SK-N-SH treated with all-trans-retinoic acid at 6 μM for 48 hours (cell line): ENCODE data around the gene PROZ.

ENCODE experiments used
- ATAC-seq: fragments of 200-7000 bp; cut with Tn5 transposase; 3 replicates; pipeline ENCODE4 v1.9.1; 2020; ENCODE audit warnings: mild to moderate bottlenecking, moderate library complexity
- ARNTL ChIP-seq: fragments of 450-650 bp; formaldehyde crosslinking; IDR thresholded peaks from 2 replicates; pipeline ENCODE4 v1.5.0; 2020; ENCODE audit warnings: low read depth, mild to moderate bottlenecking, moderate library complexity, borderline replicate concordance
- BACH2 ChIP-seq: fragments of 250-450 bp; sonication (Bioruptor Pico); IDR thresholded peaks from 2 replicates; pipeline ENCODE4 v1.9.0; 2021; ENCODE audit warnings: mild to moderate bottlenecking, borderline replicate concordance
- CSDC2 ChIP-seq: fragments of 250-450 bp; sonication (Bioruptor Pico); IDR thresholded peaks from 2 replicates; pipeline ENCODE4 v1.5.0; 2020; ENCODE audit warnings: mild to moderate bottlenecking, moderate library complexity
- ESRRG ChIP-seq: fragments of 250-450 bp; sonication (Bioruptor Pico); IDR thresholded peaks from 2 replicates; pipeline ENCODE4 v1.6.1; 2021; ENCODE audit warnings: mild to moderate bottlenecking
- GLIS3 ChIP-seq: fragments of 250-450 bp; sonication (Bioruptor Pico); IDR thresholded peaks from 2 replicates; pipeline ENCODE4 v1.5.0; 2020; ENCODE audit warnings: mild to moderate bottlenecking, moderate library complexity
- ISL1 ChIP-seq: fragments of 250-450 bp; sonication (Bioruptor Pico); IDR thresholded peaks from 2 replicates; pipeline ENCODE4 v2.1.2; 2022; ENCODE audit warnings: mild to moderate bottlenecking, moderate library complexity
- OSR1 ChIP-seq: fragments of 250-450 bp; sonication (Bioruptor Pico); IDR thresholded peaks from 2 replicates; pipeline ENCODE4 v1.8.0; 2022; ENCODE audit warnings: moderate library complexity, mild to moderate bottlenecking, inconsistent platforms
- PPARA ChIP-seq: fragments of 250-450 bp; sonication (Bioruptor Pico); IDR thresholded peaks from 2 replicates; pipeline ENCODE4 v1.5.0; 2020; ENCODE audit warnings: mild to moderate bottlenecking, borderline replicate concordance
- RARB ChIP-seq: fragments of 250-450 bp; sonication (Bioruptor Pico); IDR thresholded peaks from 2 replicates; pipeline ENCODE4 v1.8.0; 2021; ENCODE audit warnings: mild to moderate bottlenecking, moderate library complexity
- SNAI2 ChIP-seq: fragments of 250-450 bp; sonication (Bioruptor Pico); IDR thresholded peaks from 2 replicates; pipeline ENCODE4 v1.5.0; 2020; ENCODE audit warnings: mild to moderate bottlenecking, moderate library complexity
- TOX ChIP-seq: fragments of 250-450 bp; sonication (Bioruptor Pico); IDR thresholded peaks from 2 replicates; pipeline ENCODE4 v1.8.0; 2021; ENCODE audit warnings: mild to moderate bottlenecking, moderate library complexity, borderline replicate concordance
- ZC3H10 ChIP-seq: fragments of 250-450 bp; sonication (Bioruptor Pico); IDR thresholded peaks from 2 replicates; pipeline ENCODE4 v1.5.1; 2021; ENCODE audit warnings: mild to moderate bottlenecking, moderate library complexity
- ZFP3 ChIP-seq: fragments of 250-450 bp; sonication (Bioruptor Pico); IDR thresholded peaks from 2 replicates; pipeline ENCODE4 v1.5.0; 2020; ENCODE audit warnings: mild to moderate bottlenecking, moderate library complexity
- ZFP30 ChIP-seq: fragments of 450-650 bp; formaldehyde crosslinking; IDR thresholded peaks from 2 replicates; pipeline ENCODE4 v1.5.0; 2022; ENCODE audit warnings: mild to moderate bottlenecking, moderate library complexity
- ZNF565 ChIP-seq: fragments of 450-650 bp; formaldehyde crosslinking; conservative IDR thresholded peaks from 2 replicates; pipeline ENCODE4 v1.5.0; 2020; ENCODE audit warnings: low read depth, mild to moderate bottlenecking, moderate library complexity
- ZNF70 ChIP-seq: fragments of 450-650 bp; formaldehyde crosslinking; IDR thresholded peaks from 2 replicates; pipeline ENCODE4 v1.5.0; 2020; ENCODE audit warnings: mild to moderate bottlenecking, moderate library complexity
- TF ChIP-seq, protein P1 (sequence below): fragments of 250-450 bp; sonication (Bioruptor Pico); IDR thresholded peaks from 2 replicates; pipeline ENCODE4 v1.5.1; 2021; ENCODE audit warnings: mild to moderate bottlenecking, moderate library complexity
- TF ChIP-seq, protein P2 (sequence below): fragments of 250-450 bp; sonication (Bioruptor Pico); IDR thresholded peaks from 2 replicates; pipeline ENCODE4 v1.8.0; 2020; ENCODE audit warnings: mild to moderate bottlenecking, moderate library complexity, borderline replicate concordance
- TF ChIP-seq, protein P3 (sequence below): fragments of 250-450 bp; sonication (Bioruptor Pico); IDR thresholded peaks from 2 replicates; pipeline ENCODE4 v1.5.0; 2020; ENCODE audit warnings: mild to moderate bottlenecking, moderate library complexity
- TF ChIP-seq, protein P4 (sequence below): fragments of 250-450 bp; sonication (Bioruptor Pico); IDR thresholded peaks from 2 replicates; pipeline ENCODE4 v1.5.1; 2020; ENCODE audit warnings: low read depth, mild to moderate bottlenecking, moderate library complexity
- TF ChIP-seq, protein P5 (sequence below): fragments of 250-450 bp; sonication (Bioruptor Pico); IDR thresholded peaks from 2 replicates; pipeline ENCODE4 v1.8.0; 2021; ENCODE audit warnings: low read depth, mild to moderate bottlenecking, moderate library complexity, borderline replicate concordance

Gene PROZ

DNA sequence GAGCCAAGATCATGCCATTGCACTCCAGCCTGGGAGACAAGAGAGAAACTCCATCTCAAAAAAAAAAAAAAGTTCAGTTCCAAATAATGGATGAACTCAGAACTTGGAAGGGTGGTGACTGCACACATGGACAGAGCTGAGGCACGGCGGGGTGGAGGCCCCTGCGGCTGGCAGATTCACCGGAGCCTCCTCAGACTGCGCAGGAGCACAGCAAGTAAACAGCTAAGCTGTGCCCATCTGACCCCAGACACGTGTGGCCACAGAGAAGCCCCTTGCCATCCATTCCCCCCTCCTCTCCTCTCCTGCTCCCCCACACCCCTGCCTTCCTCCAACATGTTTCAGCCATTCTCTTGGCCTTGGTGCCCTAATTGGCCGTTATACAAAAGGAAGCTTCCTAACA is 15.6 kb upstream of the PROZ start (continued):
- TF ChIP-seq PPARA (CRISPR knock-in tag), result no peak
- no peak for TF ChIP-seq BACH2 (CRISPR knock-in tag)
- TF ChIP-seq, protein P1, sequence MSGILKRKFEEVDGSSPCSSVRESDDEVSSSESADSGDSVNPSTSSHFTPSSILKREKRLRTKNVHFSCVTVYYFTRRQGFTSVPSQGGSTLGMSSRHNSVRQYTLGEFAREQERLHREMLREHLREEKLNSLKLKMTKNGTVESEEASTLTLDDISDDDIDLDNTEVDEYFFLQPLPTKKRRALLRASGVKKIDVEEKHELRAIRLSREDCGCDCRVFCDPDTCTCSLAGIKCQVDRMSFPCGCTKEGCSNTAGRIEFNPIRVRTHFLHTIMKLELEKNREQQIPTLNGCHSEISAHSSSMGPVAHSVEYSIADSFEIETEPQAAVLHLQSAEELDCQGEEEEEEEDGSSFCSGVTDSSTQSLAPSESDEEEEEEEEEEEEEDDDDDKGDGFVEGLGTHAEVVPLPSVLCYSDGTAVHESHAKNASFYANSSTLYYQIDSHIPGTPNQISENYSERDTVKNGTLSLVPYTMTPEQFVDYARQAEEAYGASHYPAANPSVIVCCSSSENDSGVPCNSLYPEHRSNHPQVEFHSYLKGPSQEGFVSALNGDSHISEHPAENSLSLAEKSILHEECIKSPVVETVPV (CRISPR knock-in tag), result no peak
- TF ChIP-seq OSR1 (CRISPR knock-in tag), result no peak
- no peak for TF ChIP-seq ZNF70 (CRISPR knock-in tag)
- no peak for TF ChIP-seq ISL1 (CRISPR knock-in tag)
- no peak for TF ChIP-seq ARNTL (CRISPR knock-in tag)
- no peak for TF ChIP-seq ZFP3
- TF ChIP-seq CSDC2 (CRISPR knock-in tag), result no peak
- TF ChIP-seq, protein P2, sequence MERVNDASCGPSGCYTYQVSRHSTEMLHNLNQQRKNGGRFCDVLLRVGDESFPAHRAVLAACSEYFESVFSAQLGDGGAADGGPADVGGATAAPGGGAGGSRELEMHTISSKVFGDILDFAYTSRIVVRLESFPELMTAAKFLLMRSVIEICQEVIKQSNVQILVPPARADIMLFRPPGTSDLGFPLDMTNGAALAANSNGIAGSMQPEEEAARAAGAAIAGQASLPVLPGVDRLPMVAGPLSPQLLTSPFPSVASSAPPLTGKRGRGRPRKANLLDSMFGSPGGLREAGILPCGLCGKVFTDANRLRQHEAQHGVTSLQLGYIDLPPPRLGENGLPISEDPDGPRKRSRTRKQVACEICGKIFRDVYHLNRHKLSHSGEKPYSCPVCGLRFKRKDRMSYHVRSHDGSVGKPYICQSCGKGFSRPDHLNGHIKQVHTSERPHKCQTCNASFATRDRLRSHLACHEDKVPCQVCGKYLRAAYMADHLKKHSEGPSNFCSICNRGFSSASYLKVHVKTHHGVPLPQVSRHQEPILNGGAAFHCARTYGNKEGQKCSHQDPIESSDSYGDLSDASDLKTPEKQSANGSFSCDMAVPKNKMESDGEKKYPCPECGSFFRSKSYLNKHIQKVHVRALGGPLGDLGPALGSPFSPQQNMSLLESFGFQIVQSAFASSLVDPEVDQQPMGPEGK (CRISPR knock-in tag), result no peak

DNA sequence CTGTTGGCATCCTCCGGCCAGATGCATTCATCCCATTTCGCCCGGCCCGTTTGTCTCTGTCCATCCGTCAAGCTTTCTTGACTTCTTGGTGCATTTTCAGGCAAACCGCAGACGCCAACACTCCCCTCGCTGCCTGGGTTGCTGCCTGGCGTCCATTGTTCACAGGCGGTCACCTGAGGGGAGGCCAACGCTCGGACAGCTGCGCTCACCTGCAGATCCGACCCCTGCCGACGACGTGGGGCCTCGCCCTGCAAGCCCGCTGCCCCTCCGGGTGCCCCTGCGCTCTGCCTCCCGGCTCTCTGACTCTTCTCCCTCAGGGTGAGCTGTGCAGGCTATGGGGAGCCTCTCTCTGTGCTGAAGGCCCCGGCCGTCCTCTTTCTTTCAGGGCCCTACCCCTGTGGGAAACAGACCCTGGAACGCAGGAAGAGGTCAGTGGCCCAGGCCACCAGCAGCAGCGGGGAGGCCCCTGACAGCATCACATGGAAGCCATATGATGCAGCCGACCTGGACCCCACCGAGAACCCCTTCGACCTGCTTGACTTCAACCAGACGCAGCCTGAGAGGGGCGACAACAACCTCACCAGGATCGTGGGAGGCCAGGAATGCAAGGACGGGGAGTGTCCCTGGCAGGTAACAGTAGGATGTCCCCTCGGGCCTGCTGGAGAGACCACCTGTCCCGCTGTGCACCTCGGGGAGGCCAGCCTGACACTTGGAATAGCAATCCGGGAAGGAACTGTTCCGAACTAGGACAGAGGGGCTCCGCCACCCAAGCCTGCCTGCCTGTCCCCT is 14.8 kb upstream of the PROZ start:
- ATAC-seq, result no peak
- TF ChIP-seq ISL1 (CRISPR knock-in tag) (no peak), ZC3H10 (CRISPR knock-in tag) (no peak), GLIS3 (CRISPR knock-in tag) (no peak), TOX (no peak), RARB (CRISPR knock-in tag) (no peak), SNAI2 (CRISPR knock-in tag) (no peak), ESRRG (CRISPR knock-in tag) (no peak), ZNF70 (CRISPR knock-in tag) (no peak), ZNF565 (CRISPR knock-in tag) (no peak), ZFP30 (CRISPR knock-in tag) (no peak), ZFP3 (no peak), PPARA (CRISPR knock-in tag) (no peak), OSR1 (CRISPR knock-in tag) (no peak)
- TF ChIP-seq, protein P3, sequence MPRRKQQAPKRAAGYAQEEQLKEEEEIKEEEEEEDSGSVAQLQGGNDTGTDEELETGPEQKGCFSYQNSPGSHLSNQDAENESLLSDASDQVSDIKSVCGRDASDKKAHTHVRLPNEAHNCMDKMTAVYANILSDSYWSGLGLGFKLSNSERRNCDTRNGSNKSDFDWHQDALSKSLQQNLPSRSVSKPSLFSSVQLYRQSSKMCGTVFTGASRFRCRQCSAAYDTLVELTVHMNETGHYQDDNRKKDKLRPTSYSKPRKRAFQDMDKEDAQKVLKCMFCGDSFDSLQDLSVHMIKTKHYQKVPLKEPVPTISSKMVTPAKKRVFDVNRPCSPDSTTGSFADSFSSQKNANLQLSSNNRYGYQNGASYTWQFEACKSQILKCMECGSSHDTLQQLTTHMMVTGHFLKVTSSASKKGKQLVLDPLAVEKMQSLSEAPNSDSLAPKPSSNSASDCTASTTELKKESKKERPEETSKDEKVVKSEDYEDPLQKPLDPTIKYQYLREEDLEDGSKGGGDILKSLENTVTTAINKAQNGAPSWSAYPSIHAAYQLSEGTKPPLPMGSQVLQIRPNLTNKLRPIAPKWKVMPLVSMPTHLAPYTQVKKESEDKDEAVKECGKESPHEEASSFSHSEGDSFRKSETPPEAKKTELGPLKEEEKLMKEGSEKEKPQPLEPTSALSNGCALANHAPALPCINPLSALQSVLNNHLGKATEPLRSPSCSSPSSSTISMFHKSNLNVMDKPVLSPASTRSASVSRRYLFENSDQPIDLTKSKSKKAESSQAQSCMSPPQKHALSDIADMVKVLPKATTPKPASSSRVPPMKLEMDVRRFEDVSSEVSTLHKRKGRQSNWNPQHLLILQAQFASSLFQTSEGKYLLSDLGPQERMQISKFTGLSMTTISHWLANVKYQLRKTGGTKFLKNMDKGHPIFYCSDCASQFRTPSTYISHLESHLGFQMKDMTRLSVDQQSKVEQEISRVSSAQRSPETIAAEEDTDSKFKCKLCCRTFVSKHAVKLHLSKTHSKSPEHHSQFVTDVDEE, result no peak
- TF ChIP-seq, protein P4, sequence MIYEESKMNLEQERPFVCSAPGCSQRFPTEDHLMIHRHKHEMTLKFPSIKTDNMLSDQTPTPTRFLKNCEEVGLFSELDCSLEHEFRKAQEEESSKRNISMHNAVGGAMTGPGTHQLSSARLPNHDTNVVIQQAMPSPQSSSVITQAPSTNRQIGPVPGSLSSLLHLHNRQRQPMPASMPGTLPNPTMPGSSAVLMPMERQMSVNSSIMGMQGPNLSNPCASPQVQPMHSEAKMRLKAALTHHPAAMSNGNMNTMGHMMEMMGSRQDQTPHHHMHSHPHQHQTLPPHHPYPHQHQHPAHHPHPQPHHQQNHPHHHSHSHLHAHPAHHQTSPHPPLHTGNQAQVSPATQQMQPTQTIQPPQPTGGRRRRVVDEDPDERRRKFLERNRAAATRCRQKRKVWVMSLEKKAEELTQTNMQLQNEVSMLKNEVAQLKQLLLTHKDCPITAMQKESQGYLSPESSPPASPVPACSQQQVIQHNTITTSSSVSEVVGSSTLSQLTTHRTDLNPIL (CRISPR knock-in tag), result no peak
- TF ChIP-seq, protein P1 (CRISPR knock-in tag), result no peak
- TF ChIP-seq, protein P5, sequence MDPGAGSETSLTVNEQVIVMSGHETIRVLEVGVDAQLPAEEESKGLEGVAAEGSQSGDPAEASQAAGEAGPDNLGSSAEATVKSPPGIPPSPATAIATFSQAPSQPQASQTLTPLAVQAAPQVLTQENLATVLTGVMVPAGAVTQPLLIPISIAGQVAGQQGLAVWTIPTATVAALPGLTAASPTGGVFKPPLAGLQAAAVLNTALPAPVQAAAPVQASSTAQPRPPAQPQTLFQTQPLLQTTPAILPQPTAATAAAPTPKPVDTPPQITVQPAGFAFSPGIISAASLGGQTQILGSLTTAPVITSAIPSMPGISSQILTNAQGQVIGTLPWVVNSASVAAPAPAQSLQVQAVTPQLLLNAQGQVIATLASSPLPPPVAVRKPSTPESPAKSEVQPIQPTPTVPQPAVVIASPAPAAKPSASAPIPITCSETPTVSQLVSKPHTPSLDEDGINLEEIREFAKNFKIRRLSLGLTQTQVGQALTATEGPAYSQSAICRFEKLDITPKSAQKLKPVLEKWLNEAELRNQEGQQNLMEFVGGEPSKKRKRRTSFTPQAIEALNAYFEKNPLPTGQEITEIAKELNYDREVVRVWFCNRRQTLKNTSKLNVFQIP (CRISPR knock-in tag), result no peak
